Nephron (organoid): ENCODE measurements around the gene PTX4.

ENCODE experiments used
- H3K27ac Mint-ChIP-seq, 3 experiments: 2 replicates each; pipeline ENCODE4 v1.8.0; 2020; ENCODE audit warnings: mixed read lengths in 3 of 3, mild to moderate bottlenecking in 2 of 3, moderate library complexity in 1 of 3
- H3K27me3 Mint-ChIP-seq: 2 replicates; pipeline ENCODE4 v1.8.0; 2021; ENCODE audit warnings: low read depth, mild to moderate bottlenecking, moderate library complexity, mixed read lengths
- H3K36me3 Mint-ChIP-seq: 2 replicates; pipeline ENCODE4 v1.8.0; 2020; ENCODE audit warnings: low read depth, mixed read lengths
- H3K4me1 Mint-ChIP-seq: 2 replicates; pipeline ENCODE4 v1.8.0; 2020; ENCODE audit warnings: mixed read lengths
- H3K4me3 Mint-ChIP-seq, 3 experiments: 2 replicates each; pipeline ENCODE4 v1.8.0; 2020; ENCODE audit warnings: mild to moderate bottlenecking in 3 of 3, mixed read lengths in 3 of 3, moderate library complexity in 2 of 3
- H3K9me3 Mint-ChIP-seq: 2 replicates; pipeline ENCODE4 v1.8.0; 2020; ENCODE audit warnings: mixed read lengths
- TF ChIP-seq, protein P1 (sequence below), 3 experiments: fragments of 200-600 bp; sonication (generic); IDR thresholded peaks; one replicate each; pipeline ENCODE4 v1.5.0; 2021; ENCODE audit warnings: antibody characterized with exemption in 3 of 3; ENCODE audit not compliant: unreplicated experiment in 3 of 3

The PTX4 gene

GRCh38 chr16:1451702-1452392 lies 36.9 kb downstream of the PTX4 start:
- Mint-ChIP-seq H3K27me3 (no peaks in the 10 kb centered on the region), H3K4me1 (no peaks in the 10 kb centered on the region), H3K27ac (no peak overlapping the region), H3K4me3 (no peak overlapping the region), H3K36me3 (peaks cover 8% of the 10 kb centered on the region), H3K9me3 (no peaks in the 10 kb centered on the region)
- TF ChIP-seq, protein P1, sequence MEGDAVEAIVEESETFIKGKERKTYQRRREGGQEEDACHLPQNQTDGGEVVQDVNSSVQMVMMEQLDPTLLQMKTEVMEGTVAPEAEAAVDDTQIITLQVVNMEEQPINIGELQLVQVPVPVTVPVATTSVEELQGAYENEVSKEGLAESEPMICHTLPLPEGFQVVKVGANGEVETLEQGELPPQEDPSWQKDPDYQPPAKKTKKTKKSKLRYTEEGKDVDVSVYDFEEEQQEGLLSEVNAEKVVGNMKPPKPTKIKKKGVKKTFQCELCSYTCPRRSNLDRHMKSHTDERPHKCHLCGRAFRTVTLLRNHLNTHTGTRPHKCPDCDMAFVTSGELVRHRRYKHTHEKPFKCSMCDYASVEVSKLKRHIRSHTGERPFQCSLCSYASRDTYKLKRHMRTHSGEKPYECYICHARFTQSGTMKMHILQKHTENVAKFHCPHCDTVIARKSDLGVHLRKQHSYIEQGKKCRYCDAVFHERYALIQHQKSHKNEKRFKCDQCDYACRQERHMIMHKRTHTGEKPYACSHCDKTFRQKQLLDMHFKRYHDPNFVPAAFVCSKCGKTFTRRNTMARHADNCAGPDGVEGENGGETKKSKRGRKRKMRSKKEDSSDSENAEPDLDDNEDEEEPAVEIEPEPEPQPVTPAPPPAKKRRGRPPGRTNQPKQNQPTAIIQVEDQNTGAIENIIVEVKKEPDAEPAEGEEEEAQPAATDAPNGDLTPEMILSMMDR (IDR thresholded peaks at IDR 0.05; ENCODE audit: unreplicated experiment in 3 of 3) = no peak

DNA sequence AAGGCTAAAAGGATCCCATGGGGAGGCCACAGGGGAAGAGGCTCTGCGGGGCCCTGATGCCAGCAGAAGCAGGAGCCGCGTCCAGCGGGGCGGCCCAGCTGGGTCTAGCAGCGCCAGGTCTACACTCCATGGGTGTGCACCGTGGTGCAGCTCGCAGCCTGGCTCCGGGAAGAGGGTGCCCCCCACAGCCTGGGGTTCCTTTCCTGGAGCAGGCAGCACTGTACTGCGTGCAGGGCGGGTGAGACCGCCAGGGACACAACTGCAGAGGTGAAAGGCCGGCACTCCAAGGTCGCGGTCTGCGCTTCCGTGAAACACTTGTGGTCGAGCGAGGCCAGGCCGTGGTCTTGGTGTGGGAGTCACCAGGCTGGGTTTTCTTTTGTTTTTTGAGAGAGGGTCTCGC lies 37.9 kb downstream of the PTX4 start:
- TF ChIP-seq, protein P1 (IDR thresholded peaks at IDR 0.05; ENCODE audit: unreplicated experiment in 3 of 3) = no peak
- Mint-ChIP-seq H3K36me3 (peaks cover 8% of the 10 kb centered on the region), H3K27ac (no peak overlapping the region), H3K9me3 (no peaks in the 10 kb centered on the region), H3K4me3 (no peak overlapping the region), H3K4me1 (no peaks in the 10 kb centered on the region), H3K27me3 (no peaks in the 10 kb centered on the region)

DNA sequence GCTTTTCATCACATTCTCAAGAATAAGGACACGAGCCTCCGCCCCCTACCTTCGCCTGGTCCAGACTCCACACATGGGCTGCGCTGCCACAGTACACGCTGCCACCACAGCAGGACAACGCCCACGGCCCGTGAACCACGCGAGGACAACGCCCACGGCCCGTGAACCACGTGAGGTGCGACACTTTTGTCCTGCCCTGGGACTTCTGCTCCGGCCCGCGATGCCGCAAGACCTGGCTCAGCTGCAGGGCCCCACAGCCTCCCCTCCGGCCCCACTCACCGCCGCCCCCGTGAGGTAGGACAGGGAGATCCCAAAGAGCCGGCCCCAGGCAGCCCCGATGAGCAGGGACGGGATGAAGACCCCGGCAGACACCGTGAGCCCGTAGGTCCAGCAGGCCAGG lies 38.5 kb downstream of the PTX4 start:
- H3K27me3 Mint-ChIP-seq = no peaks in the 10 kb centered on the region
- TF ChIP-seq, protein P1 (IDR thresholded peaks at IDR 0.05; ENCODE audit: unreplicated experiment in 3 of 3) = no peak
- H3K27ac Mint-ChIP-seq = no peak overlapping the region
- no peaks in the 10 kb centered on the region for H3K9me3 Mint-ChIP-seq
- no peaks in the 10 kb centered on the region for H3K4me1 Mint-ChIP-seq
- no peak overlapping the region for H3K4me3 Mint-ChIP-seq
- peaks cover 8% of the 10 kb centered on the region for H3K36me3 Mint-ChIP-seq

GRCh38 chr16:1449201-1449788 lies 39.4 kb downstream of the PTX4 start:
- no peak overlapping the region for H3K27ac Mint-ChIP-seq
- no peaks in the 10 kb centered on the region for H3K4me1 Mint-ChIP-seq
- TF ChIP-seq, protein P1 (IDR thresholded peaks at IDR 0.05; ENCODE audit: unreplicated experiment in 3 of 3) = no peak
- H3K27me3 Mint-ChIP-seq = no peaks in the 10 kb centered on the region
- H3K36me3 Mint-ChIP-seq = peaks cover 8% of the 10 kb centered on the region
- no peak overlapping the region for H3K4me3 Mint-ChIP-seq
- H3K9me3 Mint-ChIP-seq = no peaks in the 10 kb centered on the region

DNA sequence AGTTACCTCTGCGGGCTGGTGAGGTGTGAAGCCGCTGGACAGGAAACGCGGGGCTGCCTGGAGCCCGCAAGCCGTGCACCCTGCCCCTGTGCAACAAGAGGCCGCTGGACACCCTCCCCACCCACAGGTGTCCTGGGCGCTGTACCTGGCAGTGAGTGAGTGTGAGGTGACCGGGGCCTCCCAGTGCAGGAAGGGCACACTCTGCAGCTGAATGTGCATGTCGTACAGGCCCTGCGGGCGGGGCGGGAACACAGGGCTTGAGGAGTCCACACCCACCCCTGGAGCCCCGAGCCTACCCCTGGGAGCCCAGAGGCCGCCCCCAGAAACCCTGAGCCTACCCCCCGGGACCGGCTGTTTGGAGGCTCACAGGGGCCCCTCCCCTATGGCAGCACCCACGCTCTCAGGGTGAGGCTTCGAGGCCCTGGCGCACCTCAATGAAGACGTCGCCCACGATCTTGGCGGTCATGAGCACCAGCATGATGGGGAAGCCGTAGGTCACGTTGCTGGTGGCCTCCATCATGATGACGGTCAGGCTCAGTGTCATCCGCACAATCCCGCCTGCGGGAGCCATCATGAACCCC lies 40.1 kb downstream of the PTX4 start:
- Mint-ChIP-seq H3K9me3 (no peaks in the 10 kb centered on the region), H3K4me1 (no peaks in the 10 kb centered on the region), H3K27me3 (no peaks in the 10 kb centered on the region), H3K36me3 (peaks cover 8% of the 10 kb centered on the region), H3K27ac (no peak overlapping the region), H3K4me3 (no peak overlapping the region)
- TF ChIP-seq, protein P1 (IDR thresholded peaks at IDR 0.05; ENCODE audit: unreplicated experiment in 3 of 3) = no peak
